Progenitor cell of endocrine pancreas (in vitro differentiated cells): ENCODE data around the gene CCDC50. TPM values are rescaled to one million over a fixed set of nuclear protein-coding genes. Genes with fewer than 3 reads are reported as not detected.

Experiments
- DNase-seq: peaks from one replicate; pipeline ENCODE4 v3.0.0; 2021; ENCODE audit warnings: low spot score; ENCODE audit not compliant: unreplicated experiment
- H3K27ac Mint-ChIP-seq: 2 replicates; pipeline ENCODE4 v1.8.0; 2021; ENCODE audit warnings: mild to moderate bottlenecking, moderate library complexity, mixed read lengths
- H3K27me3 Mint-ChIP-seq: 2 replicates; pipeline ENCODE4 v1.8.0; 2021; ENCODE audit warnings: mixed read lengths
- H3K36me3 Mint-ChIP-seq: 2 replicates; pipeline ENCODE4 v1.8.0; 2022; ENCODE audit warnings: mixed read lengths; ENCODE audit not compliant: insufficient read depth
- H3K4me1 Mint-ChIP-seq: 2 replicates; pipeline ENCODE4 v1.8.0; 2021; ENCODE audit warnings: low read depth, mixed read lengths
- H3K4me3 Mint-ChIP-seq: 2 replicates; pipeline ENCODE4 v1.8.0; 2021; ENCODE audit warnings: low read depth, mild to moderate bottlenecking, moderate library complexity, mixed read lengths
- H3K9me3 Mint-ChIP-seq: 2 replicates; pipeline ENCODE4 v1.8.0; 2021; ENCODE audit warnings: low read depth, mixed read lengths
- CTCF ChIP-seq: fragments of 200-600 bp; sonication (generic); IDR thresholded peaks from one replicate; pipeline ENCODE4 v1.5.0; 2021; ENCODE audit warnings: antibody characterized with exemption, mild to moderate bottlenecking; ENCODE audit not compliant: unreplicated experiment
- total RNA-seq: library from RNA; stranded (reverse); gene quantifications from 2 replicates; pipeline ENCODE4 v1.2.1, GENCODE V29; 2021

The CCDC50 gene
- total RNA-seq, 1 donor from 2014 or later, result 66.3 TPM

DNA sequence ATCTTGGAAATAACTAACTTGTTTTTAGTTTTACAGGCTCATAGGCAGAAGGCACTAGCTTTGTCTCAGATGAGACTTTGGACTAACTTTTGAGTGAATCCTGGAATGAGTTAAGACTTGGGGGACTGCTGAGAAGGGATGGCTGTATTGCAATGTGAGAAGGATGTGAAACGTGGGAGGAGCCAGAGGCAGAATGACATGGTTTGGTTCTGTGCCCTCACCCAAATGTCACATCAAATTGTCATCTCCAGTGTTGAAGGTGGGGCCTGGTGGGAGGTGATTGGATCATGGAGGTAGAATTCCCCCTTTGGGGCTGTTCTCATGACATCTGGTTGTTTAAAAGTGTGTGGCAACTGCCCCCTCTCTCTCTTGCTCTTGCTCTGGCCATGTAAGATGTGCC lies 28.8 kb upstream of the CCDC50 start:
- Mint-ChIP-seq H3K27me3 (no peaks in the 10 kb centered on the region), H3K4me1 (peaks cover 12% of the 10 kb centered on the region), H3K9me3 (no peaks in the 10 kb centered on the region), H3K36me3 (no peaks in the 10 kb centered on the region), H3K27ac (no peak overlapping the region), H3K4me3 (no peak overlapping the region)
- no peak for TF ChIP-seq CTCF
- no peak for DNase-seq

DNA sequence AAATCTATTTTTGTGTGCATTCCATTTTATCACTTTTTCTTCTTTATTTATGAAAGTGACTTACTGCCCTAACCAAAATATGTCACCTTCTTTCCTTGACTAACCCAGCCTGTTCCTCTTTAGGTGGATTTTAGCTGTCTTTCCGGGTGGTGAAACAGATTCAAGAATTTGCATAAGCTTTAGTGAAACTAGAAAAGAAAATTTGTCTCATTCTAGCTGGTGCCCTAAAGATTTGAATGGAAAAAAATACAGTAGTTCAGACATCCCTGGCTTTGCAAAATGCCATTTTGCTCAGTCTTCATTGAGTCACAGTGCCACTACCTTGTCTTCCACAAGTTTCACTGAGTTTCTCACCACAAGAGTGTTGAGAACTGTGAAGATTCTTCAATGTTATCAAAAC lies 28.2 kb upstream of the CCDC50 start:
- no peak overlapping the region for H3K27ac Mint-ChIP-seq
- DNase-seq, result no peak
- H3K4me3 Mint-ChIP-seq, result no peak overlapping the region
- no peaks in the 10 kb centered on the region for H3K36me3 Mint-ChIP-seq
- TF ChIP-seq CTCF, result no peak
- no peaks in the 10 kb centered on the region for H3K9me3 Mint-ChIP-seq
- H3K4me1 Mint-ChIP-seq, result peaks cover 12% of the 10 kb centered on the region
- H3K27me3 Mint-ChIP-seq, result no peaks in the 10 kb centered on the region

- H3K9me3 Mint-ChIP-seq, result no peaks in the 10 kb centered on the region
- no peaks in the 10 kb centered on the region for H3K36me3 Mint-ChIP-seq
- no peak overlapping the region for H3K4me3 Mint-ChIP-seq
- no peak for DNase-seq
- no peaks in the 10 kb centered on the region for H3K27me3 Mint-ChIP-seq
- peaks cover 12% of the 10 kb centered on the region for H3K4me1 Mint-ChIP-seq
- no peak for TF ChIP-seq CTCF
- no peak overlapping the region for H3K27ac Mint-ChIP-seq
Measured at GRCh38 chr3:191301782-191302411, 27.3 kb upstream of the CCDC50 start.

DNA sequence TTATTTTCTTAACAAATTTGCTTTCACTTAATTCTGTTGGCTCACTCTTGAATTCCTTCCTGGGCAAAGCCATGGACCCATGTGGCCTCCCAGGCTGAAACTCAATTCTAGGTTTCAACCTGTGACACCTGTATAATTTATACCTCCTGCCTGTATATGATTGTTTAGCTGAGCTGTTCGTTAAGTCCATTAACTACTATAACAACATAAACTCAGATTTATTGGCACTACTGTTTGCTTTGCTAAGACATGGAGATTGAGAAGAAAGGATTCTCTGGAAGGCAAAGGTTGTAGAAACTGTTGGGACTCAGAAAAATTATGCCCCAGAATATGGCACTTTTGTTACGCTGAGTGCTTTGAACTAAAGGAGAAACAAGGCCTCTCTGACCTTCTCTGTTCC lies 26.7 kb upstream of the CCDC50 start:
- Mint-ChIP-seq H3K27me3 (no peaks in the 10 kb centered on the region), H3K36me3 (no peaks in the 10 kb centered on the region), H3K4me3 (no peak overlapping the region), H3K27ac (no peak overlapping the region), H3K9me3 (no peaks in the 10 kb centered on the region), H3K4me1 (peaks cover 12% of the 10 kb centered on the region)
- no peak for TF ChIP-seq CTCF
- no peak for DNase-seq

DNA sequence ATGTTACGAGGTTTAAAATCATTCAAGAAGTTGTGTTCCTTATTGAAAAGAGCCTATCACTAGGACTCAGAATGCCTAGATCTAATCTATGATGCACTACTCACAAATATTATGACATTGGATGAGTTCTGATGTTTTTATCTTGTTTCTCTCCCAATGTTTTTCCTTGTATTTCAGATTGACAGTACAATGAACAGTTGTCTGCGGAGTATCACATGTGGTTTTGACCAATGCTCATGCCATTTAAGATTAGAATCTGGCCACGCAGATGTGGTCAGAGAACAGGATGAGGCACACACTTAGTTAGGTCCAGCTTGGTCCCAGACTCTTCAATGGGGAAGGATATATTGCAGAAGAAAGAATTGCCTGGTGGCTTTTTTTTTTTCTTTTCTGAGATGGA lies 25.6 kb upstream of the CCDC50 start:
- no peak for DNase-seq
- no peak overlapping the region for H3K27ac Mint-ChIP-seq
- H3K36me3 Mint-ChIP-seq, result no peaks in the 10 kb centered on the region
- H3K4me3 Mint-ChIP-seq, result no peak overlapping the region
- peaks cover 11% of the 10 kb centered on the region for H3K4me1 Mint-ChIP-seq
- H3K27me3 Mint-ChIP-seq, result no peaks in the 10 kb centered on the region
- no peak for TF ChIP-seq CTCF
- H3K9me3 Mint-ChIP-seq, result no peaks in the 10 kb centered on the region
